Erythroblast (primary cell): ENCODE data around the gene SLC25A28.

ENCODE experiments used
- DNase-seq, 2 experiments: peaks; one replicate each; lab custom pipeline; 2025; lab: John Stamatoyannopoulos, UW
- GATA1 ChIP-seq: IDR thresholded peaks from 2 replicates; pipeline ENCODE4 v1.6.1; 2011; ENCODE audit warnings: low read depth, mild to moderate bottlenecking, control low read depth, low read length, moderate library complexity
- POLR2A ChIP-seq: IDR thresholded peaks from 2 replicates; pipeline ENCODE4 v1.6.1; 2011; ENCODE audit warnings: mild to moderate bottlenecking, low read length

Gene SLC25A28, protein sequence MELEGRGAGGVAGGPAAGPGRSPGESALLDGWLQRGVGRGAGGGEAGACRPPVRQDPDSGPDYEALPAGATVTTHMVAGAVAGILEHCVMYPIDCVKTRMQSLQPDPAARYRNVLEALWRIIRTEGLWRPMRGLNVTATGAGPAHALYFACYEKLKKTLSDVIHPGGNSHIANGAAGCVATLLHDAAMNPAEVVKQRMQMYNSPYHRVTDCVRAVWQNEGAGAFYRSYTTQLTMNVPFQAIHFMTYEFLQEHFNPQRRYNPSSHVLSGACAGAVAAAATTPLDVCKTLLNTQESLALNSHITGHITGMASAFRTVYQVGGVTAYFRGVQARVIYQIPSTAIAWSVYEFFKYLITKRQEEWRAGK

DNA sequence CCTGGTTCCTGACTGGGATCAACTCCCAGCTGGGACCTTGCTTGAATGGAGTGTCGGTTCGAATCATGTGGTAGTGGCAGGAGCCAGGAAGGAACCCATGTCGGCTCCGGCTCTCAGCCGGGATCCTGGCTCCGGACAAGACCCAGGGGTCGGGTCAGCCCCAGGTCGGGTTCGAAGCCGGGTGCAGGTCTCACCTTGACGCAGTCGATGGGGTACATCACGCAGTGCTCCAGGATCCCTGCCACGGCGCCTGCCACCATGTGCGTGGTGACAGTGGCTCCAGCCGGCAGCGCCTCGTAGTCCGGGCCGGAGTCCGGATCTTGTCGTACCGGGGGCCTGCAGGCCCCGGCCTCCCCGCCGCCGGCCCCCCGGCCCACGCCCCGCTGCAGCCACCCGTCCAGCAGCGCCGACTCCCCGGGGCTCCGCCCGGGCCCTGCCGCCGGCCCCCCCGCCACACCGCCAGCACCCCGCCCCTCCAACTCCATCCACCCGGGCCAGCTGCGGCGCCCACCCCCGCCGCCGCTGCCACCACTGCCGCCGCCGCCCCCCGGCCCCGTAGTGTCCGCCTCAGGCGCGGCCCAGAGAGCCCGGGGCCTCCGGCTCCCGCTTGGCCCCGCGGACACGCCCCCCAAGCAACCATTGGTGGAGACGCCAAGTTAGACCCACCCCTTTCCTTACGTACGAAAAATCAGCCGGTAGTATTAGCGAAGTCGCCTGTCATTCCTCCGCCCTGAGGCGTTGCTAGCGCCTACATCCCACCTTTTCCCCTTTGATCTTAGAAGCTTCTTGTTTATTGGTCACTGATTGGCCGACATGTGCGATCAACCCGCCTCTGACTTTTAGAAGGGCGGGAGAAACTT lies at the start of gene SLC25A28:
SLC25A28 (minus strand) TSS at position 589 of the 860 bp plus-strand sequence; CDS start at position 485, 104 bp downstream.
- TF ChIP-seq POLR2A, result no peak
- no peak for TF ChIP-seq GATA1
- peak; percentile 99 to 100 for DNase-seq

DNA sequence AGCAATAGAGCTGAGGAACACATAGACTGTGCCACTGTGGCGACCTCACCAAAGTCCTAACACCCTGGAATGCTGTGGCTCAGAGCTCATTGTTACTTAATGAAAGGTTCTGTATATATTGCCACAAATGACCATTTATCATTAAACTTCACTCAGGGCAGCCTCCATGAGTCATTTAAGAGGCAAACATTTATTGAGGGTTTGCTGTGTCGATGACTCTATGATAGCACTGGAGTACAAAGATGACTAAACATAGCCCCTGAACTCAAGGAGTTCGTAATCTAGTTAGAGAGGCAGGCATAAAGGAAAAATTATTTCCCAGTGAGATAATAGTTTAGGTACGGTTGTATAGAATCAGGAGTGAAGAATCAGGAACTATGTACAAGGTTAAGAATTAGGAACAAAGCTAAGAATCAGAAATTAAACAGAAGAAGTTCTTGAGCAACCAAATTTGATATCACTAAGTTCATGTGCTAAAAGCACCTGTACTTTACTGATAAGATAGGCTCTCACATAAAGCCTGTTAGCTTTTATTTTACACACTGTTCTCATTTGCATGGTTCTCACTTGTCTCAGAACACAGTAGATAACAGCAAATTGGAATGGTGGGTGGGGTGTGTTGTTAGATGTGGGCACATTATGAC lies 47.0 kb upstream of the SLC25A28 start:
- peak; percentile 58 to 85 for DNase-seq
- TF ChIP-seq POLR2A, result no peak
- no peak for TF ChIP-seq GATA1

DNA sequence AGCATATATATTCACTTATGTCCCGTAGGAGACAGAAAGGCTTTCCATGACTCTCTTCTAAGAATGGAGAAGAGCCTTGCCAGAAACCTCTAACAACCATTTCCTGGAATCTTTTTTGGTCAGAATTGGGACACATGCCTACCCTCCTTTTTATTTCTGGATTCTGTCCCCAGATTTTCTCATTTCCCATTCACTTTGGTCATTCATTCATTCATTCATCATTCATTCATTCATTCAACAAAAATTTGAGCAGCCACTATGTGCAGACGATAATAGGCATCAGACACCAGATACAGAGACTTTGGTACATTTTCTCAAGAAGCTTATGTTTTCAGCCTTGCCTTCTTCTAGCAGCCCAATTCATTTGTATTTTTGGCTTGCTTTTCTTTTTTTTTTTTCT lies 45.1 kb upstream of the SLC25A28 start:
- no peak for DNase-seq
- TF ChIP-seq GATA1 (no peak), POLR2A (no peak)

DNA sequence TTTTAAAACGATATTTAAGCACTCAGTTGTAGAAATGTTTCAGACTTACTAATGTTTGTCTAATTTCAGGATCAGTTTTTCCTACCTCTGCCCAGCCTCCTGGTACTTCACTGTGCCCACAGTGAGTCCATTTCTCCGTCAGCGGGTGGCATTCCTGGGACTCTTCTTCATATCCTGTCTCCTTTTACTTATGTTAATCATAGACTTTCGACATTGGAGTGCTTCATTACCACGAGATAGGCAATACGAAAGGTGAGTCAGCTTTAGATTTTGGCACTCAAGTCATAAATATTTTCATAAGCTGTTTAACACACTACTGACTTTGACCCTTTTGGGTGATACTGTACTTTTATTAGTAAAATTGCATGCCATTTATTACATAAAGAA lies 41.1 kb upstream of the SLC25A28 start:
- no peak for TF ChIP-seq POLR2A
- TF ChIP-seq GATA1, result no peak

DNA sequence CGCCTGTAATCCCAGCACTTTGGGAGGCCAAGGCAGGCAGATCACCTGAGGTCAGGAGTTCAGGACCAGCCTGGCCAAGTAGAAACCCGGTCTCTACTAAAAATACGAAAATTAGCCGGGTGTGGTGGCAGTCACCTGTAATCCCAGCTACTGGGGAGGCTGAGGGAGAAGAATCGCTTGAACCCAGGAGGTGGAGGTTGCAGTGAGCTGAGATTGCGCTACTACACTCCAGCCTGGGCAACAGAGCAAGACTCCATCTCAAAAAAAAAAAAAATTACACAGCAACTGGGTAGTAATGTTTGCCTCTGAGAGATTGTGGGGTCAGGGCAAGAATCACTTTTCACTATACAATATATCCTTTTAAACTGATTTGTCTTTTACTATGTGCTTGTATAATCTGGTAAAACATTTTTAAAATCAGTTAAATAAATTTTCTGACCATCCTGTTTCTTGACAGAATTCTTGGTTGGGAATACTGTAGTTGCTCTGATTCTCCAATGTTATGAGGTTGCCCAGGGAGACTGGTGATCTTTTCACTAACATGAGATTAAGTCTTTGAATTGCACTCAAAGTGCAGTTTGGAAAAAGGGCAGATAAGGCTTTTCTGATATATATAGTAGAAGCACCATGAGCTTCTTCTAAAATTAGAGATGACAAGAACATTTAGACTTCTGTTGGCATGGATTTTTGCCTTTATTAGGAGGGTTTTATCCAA lies 40.6 kb upstream of the SLC25A28 start:
- TF ChIP-seq POLR2A (no peak), GATA1 (no peak)
- peak; percentile 33 to 39 for DNase-seq

More for the DNA sequence above, 41.1 kb upstream of the SLC25A28 start:
- DNase-seq, result peak; percentile 23 to 56

DNA sequence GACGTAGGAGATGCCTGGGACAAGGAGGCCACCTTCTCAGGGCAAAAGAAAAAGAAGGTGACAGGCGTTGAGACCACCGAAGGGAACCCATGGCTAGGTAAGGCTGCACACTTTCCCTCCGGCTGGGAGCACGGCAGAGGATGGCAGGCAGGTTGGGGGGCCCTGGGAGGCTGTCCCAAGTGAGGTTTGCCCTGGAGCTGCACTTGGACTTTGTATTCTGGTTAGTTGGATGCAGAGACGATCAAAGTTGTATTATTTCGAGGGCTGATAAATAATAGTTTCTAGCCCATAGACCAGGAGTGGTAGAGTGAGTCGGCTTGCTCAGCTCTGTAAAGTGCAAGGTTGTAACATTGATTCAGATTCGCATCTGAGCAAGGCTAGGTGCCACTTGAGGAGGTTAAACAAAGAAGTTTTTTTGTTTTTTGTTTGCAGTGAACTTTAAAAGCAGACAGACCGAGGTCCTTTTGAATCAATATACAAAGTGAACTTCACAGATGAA lies 39.7 kb upstream of the SLC25A28 start:
- DNase-seq, result peak; percentile 13 to 41
- no peak for TF ChIP-seq POLR2A
- TF ChIP-seq GATA1, result no peak

DNA sequence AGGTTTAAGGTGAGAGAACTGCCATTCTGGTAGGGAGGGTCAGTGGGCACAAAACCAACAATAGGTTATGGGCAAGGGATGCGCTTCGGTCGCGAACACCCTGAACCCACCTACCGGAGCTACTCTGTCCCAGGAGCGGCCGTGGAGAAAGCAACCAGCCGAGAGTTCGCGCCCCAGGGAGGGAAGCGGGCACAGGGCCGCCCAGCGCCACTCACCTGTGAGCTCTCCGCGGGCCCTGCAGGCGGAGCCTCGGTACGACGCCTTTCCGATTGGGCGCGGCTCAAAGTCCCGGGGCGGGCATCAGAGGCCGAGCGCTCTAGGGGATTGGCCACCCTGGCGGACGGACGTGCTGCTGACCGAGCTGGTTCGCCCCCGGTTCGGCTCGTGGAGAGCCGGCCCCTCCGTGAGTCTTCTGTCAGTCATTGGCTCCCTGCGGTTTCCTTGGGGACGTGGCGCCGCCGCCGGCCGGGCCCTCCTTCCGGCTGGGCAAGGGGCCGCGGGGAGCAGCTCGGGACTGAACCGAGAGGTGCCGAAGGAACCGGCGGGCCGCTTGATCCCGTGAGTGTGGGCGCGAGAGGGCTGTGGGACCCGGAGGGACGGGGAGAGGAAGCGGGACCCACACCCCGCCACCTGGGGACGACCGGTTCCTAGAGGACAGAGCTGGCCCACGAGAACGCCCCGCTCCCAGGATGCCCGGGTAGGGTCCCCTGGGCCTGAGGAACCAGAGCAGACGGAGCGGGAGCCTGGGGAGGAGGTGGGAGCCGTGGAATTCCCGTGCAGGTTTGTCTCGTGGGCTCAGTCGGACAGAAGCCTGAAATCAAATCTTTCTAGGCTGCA lies 39.0 kb upstream of the SLC25A28 start, which contains the start of gene ENTPD7:
ENTPD7 (plus strand) TSS at position 479 of the 837 bp plus-strand sequence. CDS start 448 bp downstream, outside the sequence.
- peak; percentile 74 for TF ChIP-seq POLR2A
- TF ChIP-seq GATA1, result no peak
- DNase-seq, result peak; percentile 95 to 96

DNA sequence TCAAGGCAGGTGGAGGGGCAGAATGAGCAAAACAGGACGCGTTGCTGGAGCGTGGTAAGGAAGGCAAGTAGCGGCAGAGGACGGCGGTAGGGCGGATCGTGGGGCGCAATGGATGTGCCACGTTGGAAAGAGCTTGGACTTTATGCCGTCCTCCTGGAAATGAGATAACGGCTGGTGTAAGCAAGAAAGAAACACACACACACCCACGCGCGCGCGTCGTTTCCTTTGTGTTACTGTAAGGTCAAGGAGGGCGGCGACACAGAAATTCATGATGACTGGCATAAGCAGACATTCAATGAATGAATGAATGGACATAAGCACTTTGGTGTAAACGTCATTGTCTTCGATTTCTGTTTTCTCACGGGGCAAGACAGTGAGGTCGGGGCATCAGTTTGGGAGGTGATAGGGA lies 38.4 kb upstream of the SLC25A28 start:
- peak; percentile 69 to 76 for DNase-seq
- TF ChIP-seq GATA1, result no peak
- no peak for TF ChIP-seq POLR2A

DNA sequence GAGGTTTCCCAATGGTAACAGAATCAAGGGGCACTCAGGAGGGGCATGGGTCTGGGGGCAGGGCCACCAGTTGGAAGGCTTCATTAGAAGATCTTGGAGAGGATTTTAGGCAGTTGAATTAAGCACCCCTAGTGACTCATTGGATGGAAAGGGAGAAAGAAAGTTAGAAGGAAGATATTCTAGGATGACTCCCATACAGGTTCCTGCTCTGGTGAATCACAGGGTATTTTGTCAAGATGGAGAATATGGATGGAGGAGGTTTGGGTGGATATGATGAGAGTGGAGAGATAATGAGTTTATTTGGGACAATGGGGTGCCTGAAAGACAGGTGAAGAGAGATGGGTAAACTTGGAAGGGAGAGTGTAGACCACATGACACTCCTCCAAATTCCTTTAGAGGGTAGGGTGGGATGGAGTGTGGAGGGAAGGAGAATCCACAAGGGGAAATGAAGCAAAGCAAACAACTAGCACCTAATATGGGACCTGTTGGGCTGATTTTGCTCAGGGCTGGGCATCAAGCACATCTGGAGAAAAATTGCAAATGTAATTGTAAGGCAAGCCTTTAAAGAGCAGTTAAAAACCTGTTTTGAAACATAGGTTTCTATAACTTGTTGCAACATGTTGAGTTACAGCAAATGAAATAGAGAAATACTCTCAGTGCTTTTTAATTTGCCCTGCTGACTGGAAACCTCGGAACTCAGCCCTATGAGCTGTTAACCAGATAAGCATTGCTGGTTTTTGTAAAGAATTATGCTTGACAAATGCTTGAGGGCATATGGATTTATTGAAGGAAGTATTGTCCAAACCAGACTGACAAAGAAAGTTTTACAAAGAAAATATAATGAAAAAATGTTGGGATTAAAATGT lies 36.2 kb upstream of the SLC25A28 start:
- no peak for DNase-seq

DNA sequence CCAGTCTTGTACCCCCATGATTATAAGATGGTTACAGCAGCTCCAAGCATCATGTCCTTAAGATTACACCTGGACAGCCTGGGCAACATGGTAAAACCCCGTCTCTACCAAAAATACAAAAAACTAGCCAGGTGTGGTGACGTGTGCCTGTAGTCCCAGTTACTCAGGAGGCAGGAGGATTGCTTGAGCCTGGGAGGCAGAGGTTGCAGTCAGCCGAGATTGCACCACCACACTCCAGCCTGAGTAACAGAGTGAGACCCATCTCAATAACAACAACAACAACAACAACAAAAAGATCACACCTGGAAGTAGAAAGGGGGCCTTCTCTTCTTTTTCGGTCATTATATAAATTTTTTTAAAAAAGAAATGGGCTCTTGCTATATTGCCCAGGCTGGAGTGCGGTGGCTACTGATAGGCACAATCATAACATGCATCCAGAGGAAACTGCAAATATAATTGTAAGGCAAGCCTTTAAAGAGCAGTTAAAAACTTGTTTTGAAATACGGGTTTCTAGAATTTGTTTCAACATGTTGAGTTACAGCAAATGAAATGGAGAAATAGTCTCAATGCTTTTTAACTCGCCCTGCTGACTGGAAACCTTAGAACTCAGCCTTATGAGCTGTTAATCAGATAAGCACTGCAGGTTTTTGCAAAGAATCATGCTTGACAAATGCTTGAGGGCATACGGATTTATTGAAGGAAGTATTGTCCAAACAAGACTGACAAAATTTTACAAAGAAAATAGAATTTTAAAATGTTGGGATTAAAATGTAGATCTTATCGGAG lies 34.3 kb upstream of the SLC25A28 start:
- TF ChIP-seq GATA1 (no peak), POLR2A (no peak)
- DNase-seq, result peak in 1 of 2 experiments; percentile 5

More for the DNA sequence above, 36.2 kb upstream of the SLC25A28 start:
- no peak for TF ChIP-seq POLR2A
- TF ChIP-seq GATA1, result no peak
